Activated naive CD4-positive, alpha-beta T cell treated with anti-CD3 and anti-CD28 coated beads for 36 hours (primary cell): ENCODE data around the gene TFR2. TPM values are rescaled to one million over a fixed set of nuclear protein-coding genes. Genes with fewer than 3 reads are reported as not detected.

ENCODE experiments used
- CTCF ChIA-PET: fragments of 350-600 bp; sonication (Branson Sonifier 250); formaldehyde crosslinking; loops from one replicate; lab custom pipeline; 2021; ENCODE audit warnings: antibody characterized with exemption; lab: Charles Lee
- DNase-seq: peaks from one replicate; pipeline ENCODE4 v3.0.0-alpha.2; 2020
- H3K27ac Mint-ChIP-seq: one replicate; pipeline ENCODE4 v1.8.0; 2021; ENCODE audit warnings: mild to moderate bottlenecking, mixed read lengths
- H3K27me3 Mint-ChIP-seq: one replicate; pipeline ENCODE4 v1.8.0; 2021; ENCODE audit warnings: low read depth, mixed read lengths
- H3K36me3 Mint-ChIP-seq: one replicate; pipeline ENCODE4 v1.8.0; 2021; ENCODE audit warnings: low read depth, mixed read lengths
- H3K4me1 Mint-ChIP-seq: one replicate; pipeline ENCODE4 v1.8.0; 2021; ENCODE audit warnings: low read depth, mixed read lengths
- H3K4me3 Mint-ChIP-seq: one replicate; pipeline ENCODE4 v1.8.0; 2021; ENCODE audit warnings: mild to moderate bottlenecking, moderate library complexity, mixed read lengths
- H3K9me3 Mint-ChIP-seq: one replicate; pipeline ENCODE4 v1.8.0; 2021; ENCODE audit warnings: mixed read lengths
- intact Hi-C: fragments of 100-400 bp; cut with micrococcal nuclease; formaldehyde crosslinking; loops from one replicate; pipeline ENCODE4 v1.15.1; 2023
- total RNA-seq, 2 experiments: library from RNA; stranded (reverse); gene quantifications; one replicate each; pipeline ENCODE4 v1.2.3, GENCODE V29; 2021

TFR2 gene
- total RNA-seq, 2 experiments from 2014 or later = 4.2 to 5.1 TPM

- Mint-ChIP-seq H3K4me1 (peaks cover 12% of the 10 kb centered on the region), H3K27me3 (no peaks in the 10 kb centered on the region), H3K36me3 (peaks cover 19% of the 10 kb centered on the region), H3K9me3 (no peaks in the 10 kb centered on the region), H3K4me3 (no peak overlapping the region), H3K27ac (no peak overlapping the region)
- CTCF ChIA-PET = interaction anchor here (0.7 to 1.4 kb wide), 3 partner anchors 14 to 83 kb away, joined by 3 to 4 read pairs (median 4); no protein-coding TSS in a partner anchor
- intact Hi-C loops = no loop called here
- no peak for DNase-seq
Observed at GRCh38 chr7:100578246-100579183, 62.8 kb downstream of the TFR2 start.

- no peaks in the 10 kb centered on the region for H3K9me3 Mint-ChIP-seq
- DNase-seq = no peak
- CTCF ChIA-PET = no interaction called here
- H3K36me3 Mint-ChIP-seq = peaks cover 18% of the 10 kb centered on the region
- H3K4me3 Mint-ChIP-seq = no peak overlapping the region
- H3K27me3 Mint-ChIP-seq = no peaks in the 10 kb centered on the region
- intact Hi-C loops = no loop called here
- H3K27ac Mint-ChIP-seq = no peak overlapping the region
- peaks cover 5% of the 10 kb centered on the region for H3K4me1 Mint-ChIP-seq
Observed at GRCh38 chr7:100577507-100577906, 63.8 kb downstream of the TFR2 start.

- Mint-ChIP-seq H3K36me3 (peaks cover 18% of the 10 kb centered on the region), H3K27ac (no peak overlapping the region)
Observed at GRCh38 chr7:100577103-100577502, 64.2 kb downstream of the TFR2 start.

DNA sequence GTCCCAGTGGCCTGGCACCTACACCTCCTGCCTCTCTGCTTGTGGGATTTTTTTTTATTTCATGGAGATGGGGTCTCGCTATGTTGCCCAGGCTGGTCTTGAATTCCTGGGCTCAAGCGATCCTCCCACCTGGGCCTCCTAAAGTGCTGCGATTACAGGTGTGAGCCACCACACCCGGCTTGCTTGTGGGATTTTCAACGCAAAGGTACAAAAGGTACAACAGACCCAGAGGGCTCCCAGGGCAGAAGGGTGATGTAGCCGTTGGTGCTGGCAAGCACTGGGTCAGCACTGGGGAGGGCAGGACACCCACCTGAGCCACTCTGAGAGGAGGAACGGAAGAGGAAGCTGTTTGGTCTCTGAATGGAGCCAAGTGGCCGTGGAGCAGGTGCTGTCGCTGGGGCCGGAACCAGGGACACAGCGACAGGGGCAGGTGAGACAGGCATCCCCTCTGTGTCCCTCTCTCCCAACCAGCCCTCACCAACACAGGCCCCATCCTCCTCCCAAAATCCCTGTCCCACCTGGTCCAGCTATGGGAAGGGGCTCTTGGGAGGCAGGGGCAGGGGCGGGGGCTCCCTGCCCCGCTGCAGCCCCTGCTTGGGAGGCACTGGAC is 64.9 kb downstream of the TFR2 start:
- Mint-ChIP-seq H3K27me3 (no peaks in the 10 kb centered on the region), H3K27ac (no peak overlapping the region), H3K4me1 (peaks cover 7% of the 10 kb centered on the region), H3K36me3 (peaks cover 18% of the 10 kb centered on the region), H3K4me3 (no peak overlapping the region), H3K9me3 (no peaks in the 10 kb centered on the region)
- CTCF ChIA-PET = no interaction called here
- intact Hi-C loops = no loop called here
- DNase-seq = no peak

More at GRCh38 chr7:100577103-100577502, 64.2 kb downstream of the TFR2 start:
- intact Hi-C loops = no loop called here
- Mint-ChIP-seq H3K9me3 (no peaks in the 10 kb centered on the region), H3K4me1 (peaks cover 2% of the 10 kb centered on the region), H3K27me3 (no peaks in the 10 kb centered on the region), H3K4me3 (no peak overlapping the region)
- CTCF ChIA-PET = no interaction called here
- no peak for DNase-seq

DNA sequence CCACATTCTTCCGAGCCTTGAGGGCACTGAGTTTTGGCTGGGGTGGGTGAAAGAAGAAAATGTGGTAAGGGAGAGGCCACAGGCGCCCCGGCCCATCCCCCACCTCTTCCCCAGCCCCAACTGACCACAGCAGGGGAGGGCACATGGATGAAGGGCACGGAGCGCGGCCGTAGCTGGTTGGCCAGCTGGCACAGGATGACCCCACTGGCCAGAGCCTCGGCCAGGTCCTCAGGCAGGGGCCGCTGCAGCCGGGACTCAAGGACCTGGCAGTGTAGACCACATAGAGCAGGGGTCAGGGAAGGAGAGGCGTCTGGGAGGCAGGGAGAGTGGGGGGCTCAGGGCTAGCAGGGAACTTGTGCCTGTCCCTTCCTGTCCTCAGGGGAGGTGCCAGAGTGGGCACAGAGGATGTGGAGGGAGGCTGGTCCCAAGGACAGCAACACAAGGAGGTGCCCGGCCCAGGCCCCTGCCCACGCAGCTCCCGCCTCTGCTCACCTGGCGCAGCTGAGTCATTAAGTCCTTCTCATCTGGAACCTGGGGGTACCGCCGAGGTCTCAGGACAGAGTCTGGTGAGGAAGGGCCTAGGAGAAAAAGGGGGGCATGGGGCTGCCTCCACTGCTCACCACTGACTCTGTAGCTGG is 65.5 kb downstream of the TFR2 start:
- peaks cover 18% of the 10 kb centered on the region for H3K36me3 Mint-ChIP-seq
- no peaks in the 10 kb centered on the region for H3K9me3 Mint-ChIP-seq
- H3K27me3 Mint-ChIP-seq = no peaks in the 10 kb centered on the region
- intact Hi-C loops = no loop called here
- H3K4me3 Mint-ChIP-seq = no peak overlapping the region
- H3K4me1 Mint-ChIP-seq = peaks cover 7% of the 10 kb centered on the region
- CTCF ChIA-PET = no interaction called here
- H3K27ac Mint-ChIP-seq = no peak overlapping the region
- DNase-seq = no peak

GRCh38 chr7:100575206-100575631 is 66.1 kb downstream of the TFR2 start:
- CTCF ChIA-PET = no interaction called here
- H3K4me1 Mint-ChIP-seq = peaks cover 12% of the 10 kb centered on the region
- no peak overlapping the region for H3K27ac Mint-ChIP-seq
- peaks cover 18% of the 10 kb centered on the region for H3K36me3 Mint-ChIP-seq
- no peak for DNase-seq
- intact Hi-C loops = no loop called here
- H3K27me3 Mint-ChIP-seq = no peaks in the 10 kb centered on the region
- no peak overlapping the region for H3K4me3 Mint-ChIP-seq
- no peaks in the 10 kb centered on the region for H3K9me3 Mint-ChIP-seq

DNA sequence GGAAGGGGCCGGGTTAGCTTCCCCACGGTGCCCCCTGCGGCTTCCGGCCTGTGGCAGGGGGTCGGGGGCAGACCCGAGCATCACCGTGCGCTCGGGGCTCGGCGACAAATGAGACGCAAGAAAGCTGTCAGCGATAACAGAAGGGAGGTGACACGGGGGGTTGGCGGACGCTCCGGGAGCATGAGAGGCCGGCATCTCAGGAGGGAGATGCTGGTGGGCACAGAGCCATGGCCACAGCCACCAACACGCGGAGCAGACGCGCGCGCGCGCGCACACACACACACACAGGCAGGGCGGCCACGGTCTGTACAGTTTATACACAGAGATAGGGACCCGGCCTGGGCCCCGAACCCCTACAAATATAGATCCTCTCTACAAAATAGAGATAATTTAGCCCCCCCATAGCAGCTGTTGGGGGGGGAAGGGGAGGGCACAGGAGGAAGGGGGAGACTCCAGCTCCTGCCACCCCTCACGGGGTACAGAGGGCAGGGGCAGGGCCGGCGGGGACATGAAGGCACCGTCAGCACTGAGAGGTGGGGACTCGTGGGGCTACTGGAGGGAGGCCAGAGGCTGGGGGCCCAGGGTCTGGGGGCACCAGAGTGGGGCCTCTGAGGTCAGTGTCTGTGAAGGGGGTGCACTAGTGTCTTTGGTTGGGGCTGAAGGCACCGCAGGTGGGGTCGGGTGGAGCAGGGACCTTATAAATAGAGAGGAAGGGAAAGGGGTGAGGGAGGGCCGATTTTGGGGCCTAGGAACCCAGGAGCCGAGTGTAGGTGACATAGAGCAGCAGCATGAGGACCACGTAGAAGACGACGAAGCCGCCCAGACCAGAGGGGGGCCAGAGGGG is 66.8 kb downstream of the TFR2 start:
- no peak for DNase-seq
- no peaks in the 10 kb centered on the region for H3K9me3 Mint-ChIP-seq
- no peak overlapping the region for H3K4me3 Mint-ChIP-seq
- no peak overlapping the region for H3K27ac Mint-ChIP-seq
- CTCF ChIA-PET = no interaction called here
- H3K27me3 Mint-ChIP-seq = no peaks in the 10 kb centered on the region
- H3K4me1 Mint-ChIP-seq = peaks cover 12% of the 10 kb centered on the region
- intact Hi-C loops = no loop called here
- H3K36me3 Mint-ChIP-seq = peaks cover 17% of the 10 kb centered on the region

DNA sequence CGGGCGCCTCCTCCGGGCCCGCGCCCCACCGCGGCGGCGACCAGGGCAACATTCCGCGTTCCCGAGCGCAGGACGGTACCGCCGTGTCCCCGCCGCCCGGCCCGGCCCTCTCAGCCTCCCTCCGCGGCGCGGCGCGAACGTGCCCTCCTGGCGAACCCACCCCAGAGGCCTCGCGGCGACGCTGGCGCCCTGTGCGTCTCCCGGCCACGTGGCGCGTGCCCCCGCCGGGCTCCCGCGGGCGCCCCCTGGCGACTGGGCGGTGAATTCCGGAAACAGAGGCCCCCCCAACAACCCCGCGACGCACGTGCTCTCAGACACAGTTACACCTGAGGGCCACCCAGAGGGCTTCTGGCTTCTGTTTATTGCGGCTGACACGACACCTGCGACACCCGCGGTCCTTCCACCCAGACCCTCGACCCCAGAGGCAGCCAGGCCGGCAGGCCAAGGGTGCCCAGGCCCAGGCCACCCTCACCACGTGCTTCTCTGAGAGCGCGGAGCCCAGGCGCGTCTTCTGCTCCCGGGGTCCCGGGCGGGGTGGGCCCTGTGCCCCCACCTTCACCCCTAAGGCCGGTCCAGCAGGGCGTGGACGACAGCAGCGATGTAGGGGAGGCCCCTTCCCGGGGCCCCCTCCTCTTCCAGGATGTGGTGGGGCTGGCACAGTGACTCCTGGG is 67.5 kb downstream of the TFR2 start, which contains the start of gene SAP25:
Gene SAP25, minus strand, starts transcription at position 210 of the 671 bp plus-strand sequence. Its CDS starts 158 bp downstream, at position 52.
- no peak within 1 kb of the TSS for H3K27ac Mint-ChIP-seq
- CTCF ChIA-PET = interaction anchor here (1.4 kb wide), 2 partner anchors 10 to 92 kb away, joined by 3 to 6 read pairs; no protein-coding TSS in a partner anchor

GRCh38 chr7:100572949-100573675 is 68.2 kb downstream of the TFR2 start:
- Mint-ChIP-seq H3K4me1 (peaks cover 22% of the 10 kb centered on the region), H3K27ac (no peak overlapping the region), H3K36me3 (peaks cover 11% of the 10 kb centered on the region), H3K27me3 (no peaks in the 10 kb centered on the region), H3K4me3 (no peak overlapping the region), H3K9me3 (no peaks in the 10 kb centered on the region)
- DNase-seq = no peak
- CTCF ChIA-PET = interaction anchor here (1.4 kb wide), 2 partner anchors 9 to 91 kb away, joined by 3 to 6 read pairs; no protein-coding TSS in a partner anchor
- intact Hi-C loops = no loop called here

More for the DNA sequence above, 67.5 kb downstream of the TFR2 start, which contains the start of gene SAP25:
- intact Hi-C loops = no loop called here
- Mint-ChIP-seq H3K27me3 (no peaks in the 10 kb centered on the region), H3K9me3 (no peaks in the 10 kb centered on the region), H3K4me1 (peaks cover 18% of the 10 kb centered on the region), H3K4me3 (no peak within 1 kb of the TSS), H3K36me3 (peaks cover 13% of the 10 kb centered on the region)
- no peak for DNase-seq

DNA sequence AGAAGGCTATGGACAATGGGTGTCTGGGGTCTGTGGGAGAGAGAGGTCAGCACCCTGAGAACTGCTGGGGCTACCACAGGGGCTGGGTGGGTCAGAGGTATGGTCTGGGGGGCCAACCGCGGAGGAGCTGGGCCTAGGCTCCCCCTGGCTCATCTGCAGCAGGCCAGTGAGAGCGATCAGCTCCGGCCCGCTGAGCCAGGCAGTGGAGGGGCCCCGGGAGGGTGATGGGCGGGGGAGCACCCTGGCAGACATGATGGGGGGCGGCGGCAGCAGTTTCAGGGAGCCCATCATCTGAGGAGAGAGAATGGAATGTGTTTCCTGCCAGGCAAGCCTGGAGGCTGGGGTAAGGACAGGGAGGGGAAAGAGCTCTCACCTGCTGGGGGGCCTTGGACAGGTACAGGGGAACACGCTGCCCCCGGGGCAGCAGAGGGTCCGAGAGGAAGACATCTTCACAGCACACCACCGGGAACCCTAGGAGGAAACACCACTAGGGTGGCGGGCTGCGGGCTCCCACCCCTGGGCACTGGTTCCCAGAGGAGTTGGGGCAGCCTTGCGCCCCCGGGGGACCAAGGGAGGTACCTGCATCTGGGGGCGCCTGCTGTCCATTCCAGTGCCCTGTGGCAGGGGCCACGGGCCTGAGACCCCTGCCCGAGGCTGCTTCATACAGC is 68.9 kb downstream of the TFR2 start:
- no peaks in the 10 kb centered on the region for H3K9me3 Mint-ChIP-seq

More for the DNA sequence above, 68.9 kb downstream of the TFR2 start:
- Mint-ChIP-seq H3K4me3 (no peak overlapping the region), H3K27ac (no peak overlapping the region), H3K36me3 (peaks cover 11% of the 10 kb centered on the region), H3K27me3 (no peaks in the 10 kb centered on the region), H3K4me1 (peaks cover 22% of the 10 kb centered on the region)
- CTCF ChIA-PET = interaction anchor here (0.8 to 1.4 kb wide), 3 partner anchors 8 to 153 kb away, joined by 3 to 6 read pairs (median 3); no protein-coding TSS in a partner anchor
- intact Hi-C loops = no loop called here
- DNase-seq = no peak
